Occipital lobe (tissue), 2 donors: Measurements from ENCODE around the gene BMERB1. TPM values are rescaled to one million over a fixed set of nuclear protein-coding genes. Genes with fewer than 3 reads are reported as not detected.
"Not testable (repeated sequence)": the region's sequence is repeated elsewhere in the genome, so short reads cannot be mapped to it uniquely, and the experiment has no call there.

Source experiments
- DNase-seq: peaks from one replicate; lab custom pipeline; 2025; lab: John Stamatoyannopoulos, UW
- total RNA-seq: library from RNA; depleted of rRNA; stranded (reverse); fragments of >200 nt; gene quantifications from one replicate; pipeline ENCODE4 v1.2.3, GENCODE V29; 2014

The BMERB1 gene
- total RNA-seq, 1 donor from 2014 or later = 81.6 TPM

DNA sequence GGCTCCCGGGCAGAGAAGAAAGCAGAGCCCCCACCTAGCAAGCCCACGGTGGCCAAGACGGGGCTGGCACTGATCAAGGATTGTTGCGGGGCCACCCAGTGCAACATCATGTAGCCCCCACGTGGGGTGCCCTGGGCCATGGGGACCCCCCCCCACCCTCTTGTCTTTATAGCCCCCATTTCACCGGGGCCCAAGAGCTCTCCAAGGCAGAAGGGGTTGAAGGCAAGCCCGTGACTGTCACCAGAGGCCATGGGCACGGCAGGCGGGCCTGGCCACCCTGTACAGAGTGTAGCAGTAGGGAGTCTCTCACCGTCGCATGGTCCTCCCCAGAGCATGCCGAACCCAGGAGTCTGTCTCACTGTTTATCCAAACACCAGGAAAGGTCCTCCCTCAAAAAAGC, 152.3 kb downstream of the BMERB1 start:
- no peak for DNase-seq

DNA sequence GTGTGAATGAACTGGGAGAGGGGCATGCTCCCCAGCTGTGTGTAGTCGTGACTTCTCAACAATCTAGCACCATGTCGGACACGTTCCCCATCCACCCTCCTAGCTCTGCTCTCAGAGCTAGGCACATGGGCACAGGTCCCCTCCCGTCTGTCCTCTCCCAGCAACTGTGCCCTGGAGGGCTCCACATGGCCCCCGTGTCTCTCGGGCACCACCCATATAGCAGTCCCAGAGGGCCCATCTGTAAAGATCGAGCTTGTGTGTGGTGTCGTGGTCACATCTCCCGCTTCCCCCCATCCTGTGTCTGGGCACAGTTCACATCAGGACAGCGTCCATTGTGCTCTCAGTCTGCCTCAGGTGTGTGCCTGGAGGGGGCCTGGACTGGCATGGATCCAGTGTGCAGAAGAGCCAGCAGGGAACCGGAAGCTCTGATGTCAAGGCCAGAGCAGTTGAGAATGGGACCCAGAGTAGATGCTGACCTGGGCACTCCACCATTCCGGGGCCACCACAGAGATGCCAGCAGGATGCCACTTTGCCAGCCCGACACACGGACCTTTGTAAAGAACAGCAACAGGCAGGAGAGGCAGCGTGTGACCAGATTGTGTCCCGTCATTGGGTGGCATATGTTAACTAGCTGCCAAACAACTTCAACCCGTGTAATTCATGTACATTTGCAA, 152.9 kb downstream of the BMERB1 start:
- no peak for DNase-seq

DNA sequence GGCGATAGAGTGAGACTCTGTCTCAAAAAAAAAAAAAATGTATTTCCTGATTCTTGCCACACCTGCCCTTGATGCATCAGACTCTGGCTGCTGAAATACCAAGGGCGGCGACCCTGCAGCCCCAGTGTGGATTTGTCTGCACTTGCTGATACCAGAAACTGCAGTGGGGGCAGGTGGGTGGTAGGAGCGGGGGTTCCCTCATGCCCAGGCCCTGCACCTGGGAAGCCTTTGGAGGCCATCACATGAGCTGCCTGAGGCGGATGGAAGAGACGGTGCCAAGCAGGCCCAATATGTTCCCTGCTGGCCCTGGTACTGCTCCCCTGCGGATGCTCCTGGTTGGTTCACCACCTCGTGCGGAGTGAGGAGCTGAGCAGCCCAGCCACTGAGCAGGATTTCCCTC, 157.9 kb downstream of the BMERB1 start:
- no peak for DNase-seq

DNA sequence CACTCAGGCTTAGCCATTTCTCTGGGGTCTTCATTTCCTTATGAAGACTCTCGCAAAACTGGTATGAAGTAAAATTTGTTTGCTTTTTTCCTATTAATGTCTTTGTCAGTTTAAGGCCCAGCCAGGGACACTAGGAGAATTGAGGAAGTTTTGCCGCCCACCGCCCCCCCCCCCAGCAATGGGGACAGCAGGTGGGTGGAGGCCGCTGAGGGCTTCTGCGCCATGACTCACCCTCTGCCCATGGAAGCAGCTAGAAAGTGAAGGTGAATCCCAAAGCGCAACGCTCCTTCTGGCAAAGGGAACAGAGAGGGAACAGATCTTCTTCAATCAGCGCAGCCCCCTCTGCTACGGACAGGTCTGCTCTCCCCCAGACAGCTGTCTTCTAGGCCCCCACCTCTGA, 158.8 kb downstream of the BMERB1 start:
- DNase-seq = no peak

DNA sequence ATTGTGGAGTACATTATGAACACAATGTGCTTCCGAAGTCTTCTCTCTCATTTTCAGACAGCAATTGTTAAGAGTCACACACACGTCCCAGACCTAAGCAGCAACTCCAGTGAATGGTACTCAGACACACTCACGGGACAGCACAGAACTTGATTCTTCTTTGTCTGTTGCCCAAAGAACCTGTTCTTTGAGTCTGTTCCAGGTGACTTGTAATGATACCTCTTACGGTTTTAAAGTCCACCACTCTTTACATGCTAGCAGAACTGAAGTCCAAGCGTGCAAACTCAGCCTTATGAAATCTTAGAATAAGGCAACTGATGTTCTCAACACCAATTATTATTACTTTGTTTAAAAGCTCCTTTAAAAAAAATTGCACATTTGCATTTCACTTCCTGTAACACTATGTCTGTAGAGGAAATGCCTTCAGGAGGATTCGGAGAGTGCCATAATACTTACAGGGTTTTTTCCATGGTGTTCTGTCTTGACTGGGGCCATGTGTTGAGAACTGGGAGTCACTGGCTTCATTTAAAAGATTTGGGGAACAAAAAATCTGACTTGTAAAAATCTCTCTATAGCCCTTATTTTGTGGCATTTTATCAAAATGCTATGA, 160.4 kb downstream of the BMERB1 start:
- DNase-seq = no peak

DNA sequence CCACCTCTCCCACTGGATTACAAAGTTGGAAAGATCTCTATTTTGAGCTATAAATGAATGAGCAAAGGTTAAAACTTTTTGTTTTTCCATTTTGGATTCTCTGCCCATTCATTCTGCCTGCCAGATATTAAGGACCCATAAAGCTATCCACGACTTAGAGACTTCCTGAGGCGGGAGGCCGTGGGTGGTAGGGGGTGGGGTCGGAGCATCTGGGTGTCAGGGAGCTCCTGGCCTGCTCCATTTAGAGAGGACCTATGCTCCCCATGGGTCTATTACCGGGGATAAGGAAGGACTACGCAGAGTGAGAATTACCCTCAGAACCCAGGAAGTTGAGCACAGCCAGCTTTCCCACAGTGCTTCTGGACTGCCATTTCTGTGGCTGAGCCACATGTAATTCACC, 162.7 kb downstream of the BMERB1 start:
- DNase-seq = no peak

DNA sequence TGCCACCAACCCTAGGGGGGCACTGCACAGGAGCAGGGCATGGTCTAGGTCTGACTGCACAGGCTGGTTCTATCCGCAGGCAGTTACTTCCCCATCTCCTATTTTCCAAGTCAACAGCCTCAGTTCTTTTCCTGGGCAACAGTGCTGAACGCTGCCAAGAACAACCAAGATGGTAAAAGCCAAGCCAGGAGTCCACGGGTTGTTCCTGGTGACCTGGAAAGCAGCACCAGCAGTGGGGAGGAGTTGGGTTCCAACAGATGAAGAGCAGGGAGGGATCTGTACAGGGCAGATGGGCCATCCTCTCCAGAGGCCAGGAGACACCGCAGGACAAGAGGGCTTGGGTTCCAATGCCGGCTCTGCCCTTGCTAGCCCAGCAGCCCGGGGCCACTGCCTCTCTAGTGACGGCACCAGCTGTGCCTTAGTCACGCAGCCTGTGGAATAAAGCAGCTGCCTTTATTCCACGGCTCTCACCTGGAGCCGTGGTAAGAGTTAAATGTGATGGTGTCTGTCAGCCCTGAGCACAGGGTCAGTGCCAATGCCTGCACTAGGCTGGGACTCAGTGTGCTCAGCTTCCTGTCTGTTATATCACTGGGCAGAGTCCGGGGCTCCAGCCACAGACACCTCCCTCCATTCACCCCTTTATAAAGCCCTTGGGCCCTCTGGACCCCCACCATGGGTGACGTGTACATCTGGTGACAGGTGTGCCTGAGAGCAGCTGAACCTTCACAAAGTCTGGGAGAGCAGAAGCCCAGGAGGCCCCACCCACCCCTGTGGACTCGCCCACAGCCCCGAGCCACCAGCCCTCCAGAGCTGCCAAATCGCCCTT, 163.6 kb downstream of the BMERB1 start:
- no peak for DNase-seq

DNA sequence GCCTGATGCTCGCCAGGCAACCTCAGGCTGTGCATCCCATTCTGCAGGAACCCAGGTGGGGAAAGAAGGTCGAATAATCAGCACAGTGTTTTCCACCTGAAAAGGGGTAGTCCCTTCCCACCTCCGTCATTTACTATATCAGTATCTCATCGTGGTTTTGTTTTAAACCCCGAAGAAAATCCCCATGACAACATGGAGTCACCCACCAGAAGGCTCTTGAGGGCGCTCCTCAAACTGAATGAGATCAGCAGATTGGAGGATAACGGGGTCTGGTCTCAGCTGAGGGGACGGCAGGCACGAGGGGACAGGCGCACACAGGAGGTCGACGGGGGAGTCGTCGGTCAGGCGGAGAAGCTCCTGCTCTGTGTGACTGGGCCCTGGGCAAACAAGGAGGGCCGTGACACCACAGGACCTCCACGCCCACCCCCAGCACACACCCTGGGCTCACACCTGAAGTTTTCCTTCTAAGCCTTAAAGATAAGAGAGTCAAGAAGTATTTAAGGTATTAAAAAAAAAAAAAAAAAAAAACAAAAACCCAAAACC, 164.3 kb downstream of the BMERB1 start:
- DNase-seq = no peak

DNA sequence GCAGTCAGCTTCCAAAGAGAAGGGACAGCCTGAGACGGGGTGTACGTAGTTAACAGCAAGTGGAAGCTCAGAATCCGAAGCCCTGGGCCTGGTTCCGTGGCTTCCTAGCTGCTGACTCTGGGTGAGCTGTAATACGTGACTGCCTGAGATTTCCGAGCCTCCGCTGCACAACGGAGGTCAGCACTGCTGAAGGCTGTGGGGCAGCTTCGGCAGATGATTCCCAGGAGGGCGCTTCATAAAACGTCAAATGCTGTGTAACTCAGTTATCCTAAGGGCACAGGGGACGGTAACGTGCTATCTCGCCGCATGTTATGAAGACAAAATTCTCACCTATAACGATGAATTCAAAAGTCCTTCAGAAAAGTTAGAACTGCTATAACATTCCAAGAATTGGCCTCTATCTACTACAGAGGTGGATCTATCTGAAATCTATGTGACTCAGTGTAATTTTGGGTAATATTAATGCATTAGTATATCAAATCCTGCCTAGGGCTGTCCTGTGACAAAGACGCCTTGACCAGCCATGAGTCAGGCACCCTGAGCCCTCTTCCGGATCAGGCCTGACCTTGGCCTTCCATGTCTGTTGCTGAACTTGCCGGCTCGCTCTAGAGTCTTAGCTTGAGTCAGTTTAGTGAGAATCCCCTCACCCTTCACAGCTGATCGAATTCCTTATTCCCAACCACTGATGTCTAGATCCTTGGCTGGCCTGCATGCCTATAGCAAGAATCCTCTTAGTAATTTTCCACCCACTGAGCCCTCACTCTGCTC, 165.1 kb downstream of the BMERB1 start:
- DNase-seq = no peak

DNA sequence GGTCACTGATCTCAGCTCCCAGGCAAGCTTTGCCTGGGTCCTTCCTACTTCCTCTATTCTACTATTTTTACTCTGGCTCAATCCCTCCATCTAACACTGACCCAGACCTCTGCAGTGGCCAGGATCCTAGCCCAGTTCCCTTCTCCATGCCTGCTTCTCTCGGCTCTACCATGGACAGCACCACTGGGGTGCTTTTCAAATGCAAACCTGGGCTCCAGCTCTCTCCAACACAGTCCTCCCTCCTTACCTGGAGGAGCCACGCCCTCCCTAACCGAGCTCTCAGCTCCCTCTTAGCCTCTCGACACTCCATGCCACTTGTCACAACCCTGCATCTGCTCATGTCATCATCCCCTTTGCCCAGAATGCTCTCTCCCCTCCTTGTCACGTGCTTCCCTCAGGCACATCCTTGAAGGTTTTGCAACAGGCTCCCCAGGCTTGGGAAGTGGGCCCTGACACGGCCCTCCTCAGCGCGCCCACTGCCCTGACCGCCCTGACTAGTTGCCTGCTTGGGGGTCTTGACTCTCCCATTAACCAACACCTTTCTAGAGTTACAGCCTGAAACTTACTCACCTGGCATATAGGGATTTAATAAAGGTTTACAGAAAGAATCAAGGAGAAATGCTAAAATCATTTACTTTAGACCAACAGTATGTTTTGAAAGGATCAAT, 167.0 kb downstream of the BMERB1 start:
- DNase-seq = no peak

DNA sequence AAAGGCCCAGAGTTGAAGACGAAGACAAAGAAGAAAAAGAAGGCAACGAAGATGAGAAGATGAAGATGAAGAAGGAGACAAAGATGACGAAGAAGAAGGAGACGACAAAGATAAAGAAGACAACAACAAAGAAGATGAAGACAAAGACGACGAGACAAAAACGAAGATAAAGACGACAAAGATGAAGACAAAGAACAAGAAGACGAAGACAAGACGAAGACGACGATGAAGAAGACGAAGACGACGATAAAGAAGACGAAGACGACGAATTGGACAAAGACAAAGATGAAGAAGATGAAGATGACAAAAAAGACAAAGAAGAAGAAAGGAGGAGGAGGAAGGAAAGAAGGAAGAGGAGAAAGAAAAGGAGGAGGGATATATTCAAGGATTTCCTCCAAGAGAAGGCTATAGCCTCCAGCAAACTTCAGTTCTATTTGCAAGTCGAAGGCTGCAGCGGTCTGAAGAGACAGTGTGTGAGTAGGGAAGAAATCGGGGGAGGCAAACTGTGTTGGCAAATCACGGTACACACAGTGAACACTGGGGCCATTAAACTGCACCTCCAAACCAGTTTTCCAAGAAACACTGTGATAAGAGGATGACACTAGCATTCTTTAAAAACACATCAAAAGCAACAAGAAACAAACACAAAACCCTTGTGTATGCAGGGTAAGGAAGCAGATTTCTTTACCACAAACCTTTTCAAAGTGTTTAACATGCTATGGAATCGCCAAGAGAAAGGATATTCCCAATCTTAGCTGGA, 168.1 kb downstream of the BMERB1 start:
- no peak for DNase-seq

DNA sequence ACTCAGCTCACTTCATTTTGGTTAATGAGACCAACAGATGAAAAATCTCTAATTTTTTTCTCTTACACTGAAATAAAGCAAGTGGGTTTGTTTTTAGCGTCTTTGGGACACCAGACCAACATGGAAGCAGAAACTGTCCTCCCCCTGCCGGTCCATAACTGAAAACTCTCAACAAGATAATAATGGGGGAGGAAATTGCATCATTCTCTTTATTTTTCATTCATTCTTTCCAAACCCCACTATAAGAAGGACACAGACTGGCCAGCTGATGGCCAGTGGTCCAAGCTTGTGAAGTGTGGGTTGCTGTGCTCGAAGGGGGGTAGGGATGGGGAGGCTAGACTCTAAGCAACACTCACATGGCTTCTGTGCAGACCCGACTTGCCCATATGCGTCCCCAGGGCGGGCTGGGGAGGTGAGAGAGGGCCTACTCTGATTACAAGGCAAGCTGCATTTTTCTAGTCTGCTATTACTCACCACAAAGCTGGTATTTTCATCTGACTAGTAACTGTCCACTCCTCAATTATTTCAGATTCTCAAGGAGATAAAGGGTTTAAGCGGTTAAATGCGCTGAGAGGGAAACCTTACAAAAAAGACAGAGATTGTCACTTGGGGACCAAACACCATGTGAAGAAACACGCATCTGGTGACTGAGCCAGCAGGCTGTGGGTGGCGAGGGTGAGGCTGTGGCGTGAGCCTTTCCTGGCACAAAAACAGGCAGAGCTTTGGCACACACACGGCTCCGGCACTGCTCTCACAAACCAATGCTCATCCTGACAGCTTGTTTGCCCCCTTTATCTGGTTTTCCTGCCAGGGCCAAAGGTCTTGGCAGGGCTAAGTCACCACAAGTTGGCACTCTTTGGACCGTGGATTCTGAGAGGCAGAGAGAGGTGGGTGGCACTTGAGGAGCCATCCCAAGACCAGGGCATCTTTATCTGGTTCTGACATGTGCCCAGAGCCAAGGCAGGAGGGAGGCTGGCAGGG, 170.4 kb downstream of the BMERB1 start:
- peak; percentile 46 for DNase-seq

DNA sequence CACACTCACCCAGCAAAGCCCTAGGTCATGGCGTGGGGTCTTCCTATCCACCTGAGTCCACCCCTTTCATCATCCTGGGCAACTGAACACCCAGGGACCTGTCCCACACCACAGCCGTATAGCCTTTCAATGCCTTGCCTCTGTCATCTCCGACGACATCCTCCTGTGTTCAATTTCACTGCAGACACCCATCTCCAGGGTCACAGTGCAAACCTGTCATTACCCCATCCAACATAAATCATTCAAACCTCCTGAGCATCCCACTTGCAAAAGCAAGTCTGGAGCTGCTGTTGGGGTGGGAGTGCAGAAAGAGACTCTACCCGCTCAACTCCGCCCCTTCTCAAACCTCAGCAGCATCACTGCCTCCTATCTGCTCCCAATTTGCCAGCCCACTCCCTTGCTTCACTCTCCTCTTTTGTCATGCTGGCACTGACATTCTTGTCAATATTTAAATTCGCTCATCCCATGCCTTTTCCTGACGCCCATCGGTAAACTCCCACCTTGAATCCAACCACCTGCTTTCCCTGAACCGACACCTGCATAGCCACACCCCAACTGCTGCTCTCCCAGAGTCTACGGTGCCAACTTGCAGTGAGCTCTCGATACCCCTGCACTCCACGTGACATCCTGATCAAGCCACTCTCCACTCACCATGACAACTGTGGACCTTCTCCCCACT, 171.6 kb downstream of the BMERB1 start:
- no peak for DNase-seq

DNA sequence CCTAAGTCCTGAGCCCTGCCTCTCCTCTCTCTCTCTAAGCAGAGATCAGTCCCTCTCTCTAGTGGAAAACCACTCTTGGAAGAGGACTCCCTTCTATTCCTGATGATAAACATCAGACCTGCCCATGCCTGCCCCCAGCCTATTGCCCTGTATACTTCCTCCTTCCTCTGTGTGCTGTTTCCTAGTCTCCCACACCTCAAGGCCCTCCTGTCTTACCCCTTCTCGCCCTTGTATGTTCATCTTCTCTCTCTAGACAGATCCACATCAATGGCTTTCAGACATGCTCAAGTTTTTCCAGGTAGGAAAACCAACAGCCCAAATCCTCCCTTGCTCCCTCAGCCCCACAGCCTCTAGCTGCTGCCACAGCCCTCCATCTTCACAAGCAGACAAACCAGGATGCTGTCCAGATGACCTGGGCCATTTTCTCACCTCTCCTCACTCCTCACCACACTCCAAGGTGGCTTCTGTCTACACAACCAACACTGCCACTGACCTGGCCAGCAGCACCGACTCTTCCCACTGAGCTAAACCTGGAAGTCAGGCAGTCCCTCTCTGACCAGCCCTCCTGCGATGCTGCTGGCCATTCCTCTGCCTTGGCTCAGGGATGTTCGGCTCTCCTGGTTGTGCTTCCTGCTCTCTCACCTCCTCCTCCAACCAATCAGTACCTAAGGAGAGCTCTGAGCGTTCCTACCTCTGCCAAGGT, 172.3 kb downstream of the BMERB1 start:
- no peak for DNase-seq

DNA sequence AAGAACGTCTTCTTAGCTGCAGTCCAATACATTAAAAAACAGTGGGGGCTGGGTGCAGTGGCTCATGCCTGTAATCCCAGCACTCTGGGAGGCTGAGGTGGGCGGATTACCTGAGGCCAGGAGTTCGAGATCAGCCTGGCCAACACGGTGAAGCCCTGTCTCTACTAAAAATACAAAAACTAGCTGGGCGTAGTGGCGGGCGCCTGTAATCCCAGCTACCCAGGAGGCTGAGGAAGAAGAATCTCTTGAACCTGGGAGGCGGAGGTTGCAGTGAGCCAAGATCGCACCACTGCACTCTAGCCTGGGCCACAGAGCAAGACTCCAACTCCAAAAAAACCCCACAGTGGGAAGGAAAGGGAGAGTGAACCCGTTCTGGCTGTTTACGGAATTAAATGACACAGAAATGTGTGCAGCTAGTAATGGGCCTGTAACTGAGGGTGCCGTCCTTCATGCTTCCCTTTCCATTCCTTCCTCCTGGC, 172.9 kb downstream of the BMERB1 start:
- DNase-seq = not testable (repeated sequence)

DNA sequence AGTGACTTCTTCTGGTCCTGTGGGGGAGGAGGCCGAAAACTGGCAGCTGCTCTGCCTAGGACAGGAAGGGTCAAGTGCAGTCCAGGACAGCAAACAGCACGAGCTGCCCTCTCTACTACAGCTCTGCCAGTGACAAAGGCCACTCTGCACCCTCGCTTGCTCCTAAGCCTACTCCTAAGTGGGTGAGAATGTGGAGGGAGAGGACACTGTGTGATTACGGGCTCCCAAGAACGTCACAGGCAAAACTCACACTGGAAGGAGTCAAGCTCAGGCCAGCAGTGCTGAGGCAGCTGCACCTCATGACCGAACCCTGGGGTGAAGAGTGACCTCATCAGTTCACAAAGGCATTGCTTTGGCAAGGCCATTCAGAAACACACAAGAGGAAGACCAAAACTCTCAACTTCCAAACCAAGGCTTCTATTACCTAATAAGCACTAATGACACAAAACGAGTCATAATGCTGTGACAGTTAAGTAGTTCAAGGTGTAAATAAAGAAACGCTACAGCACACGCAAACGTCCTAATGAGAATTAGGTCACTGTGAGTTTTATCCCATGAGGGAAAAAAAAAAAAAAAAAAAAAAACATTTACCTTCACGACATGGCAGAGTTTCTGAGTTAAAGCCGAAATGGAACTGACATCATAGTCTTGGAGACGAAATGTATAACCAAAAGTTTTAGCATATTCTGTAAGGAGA, 173.5 kb downstream of the BMERB1 start:
- DNase-seq = no peak
